ENCODE data around the gene APIP. TPM values are rescaled to one million over a fixed set of nuclear protein-coding genes. Genes with fewer than 3 reads are reported as not detected.

Gene APIP
- polyA plus RNA-seq, 2 of the 4 experiments (the other 2 are of a cell fraction) = 42.4 to 55.6 TPM

GRCh38 chr11:34957206-34957605, 41.0 kb upstream of the APIP start:
- FAIRE-seq (no peak), ATAC-seq (no peak), DNase-seq (ENCODE audit: low read depth in 1 of 2, low spot score in 1 of 2) (no peak)
- peaks cover 11% of the 10 kb centered on the region; the same call in 2 of the 3 replicates for H3K4me1 ChIP-seq
- ChIA-PET POLR2A (no interaction called here), CTCF (no interaction called here)
- WGBS (ENCODE audit: missing lambda C conversion rate) = 90% methylated on average over 5 of the region's 5 CpGs
- H3K9me3 ChIP-seq = no peaks in the 10 kb centered on the region
- H3K4me3 ChIP-seq = no peak overlapping the region
- H3K4me2 ChIP-seq = no peak overlapping the region
- no peak overlapping the region for H3K27ac ChIP-seq
- TF ChIP-seq POLR2AphosphoS2 (conservative IDR thresholded peaks at IDR 0.05; ENCODE audit: low read length) (no peak), ZSCAN20 (CRISPR knock-in tag; IDR thresholded peaks at IDR 0.05) (no peak), ESRRA (IDR thresholded peaks at IDR 0.05; ENCODE audit: borderline replicate concordance, low read length) (no peak), RAD21 (conservative IDR thresholded peaks at IDR 0.05 in 1 of 2, IDR thresholded peaks at IDR 0.05 in 1 of 2) (no peak)

GRCh38 chr11:34953955-34954354, 37.8 kb upstream of the APIP start:
- WGBS (ENCODE audit: missing lambda C conversion rate) = 92% methylated on average over 1 of the region's 1 CpG
- no peak overlapping the region for H3K4me2 ChIP-seq
- H3K9me3 ChIP-seq = no peaks in the 10 kb centered on the region
- CTCF ChIA-PET = interaction anchor here (0.6 to 1.8 kb wide), 3 partner anchors 10 to 28 kb away, joined by 3 to 4 read pairs (median 4); no protein-coding TSS in a partner anchor
- no peaks in the 10 kb centered on the region for H3K4me1 ChIP-seq
- ATAC-seq = no peak
- DNase-seq (ENCODE audit: low read depth in 1 of 2, low spot score in 1 of 2) = no peak
- no peak for TF ChIP-seq HOXB13 (CRISPR knock-in tag; IDR thresholded peaks at IDR 0.05; ENCODE audit: low read depth)
- POLR2A ChIA-PET = no interaction called here
- H3K4me3 ChIP-seq = no peak overlapping the region
- FAIRE-seq = no peak
- H3K27ac ChIP-seq = no peak overlapping the region

GRCh38 chr11:34948696-34949095, 32.5 kb upstream of the APIP start:
- Histone ChIP-seq H3K9me3 (peaks cover 11% of the 10 kb centered on the region; the same call in 2 of the 3 replicates), H3K4me1 (no peaks in the 10 kb centered on the region), H3K4me2 (no peak overlapping the region), H3K27ac (no peak overlapping the region), H3K4me3 (no peak overlapping the region)
- DNase-seq (ENCODE audit: low read depth in 1 of 2, low spot score in 1 of 2) (no peak), FAIRE-seq (no peak), ATAC-seq (no peak)
- CTCF ChIA-PET = interaction anchor here (1.4 to 1.7 kb wide), 2 partner anchors 8 to 444 kb away, joined by 3 to 4 read pairs; no protein-coding TSS in a partner anchor
- TF ChIP-seq HOXB13 (CRISPR knock-in tag; IDR thresholded peaks at IDR 0.05; ENCODE audit: low read depth) = no peak
- no peak for TF ChIP-seq EP300 (IDR thresholded peaks at IDR 0.05)
- no peak for TF ChIP-seq FOSL2 (IDR thresholded peaks at IDR 0.05)
- TF ChIP-seq FOSL2 (CRISPR knock-in tag; IDR thresholded peaks at IDR 0.05) = no peak
- TF ChIP-seq HMGXB4 (CRISPR knock-in tag; IDR thresholded peaks at IDR 0.05; ENCODE audit: borderline replicate concordance) = no peak
- POLR2A ChIA-PET = no interaction called here

GRCh38 chr11:34944692-34945091, 28.5 kb upstream of the APIP start:
- Histone ChIP-seq H3K4me3 (no peak overlapping the region), H3K27ac (no peak overlapping the region), H3K4me2 (no peak overlapping the region), H3K4me1 (no peaks in the 10 kb centered on the region), H3K9me3 (peaks cover 14% of the 10 kb centered on the region; the same call in 2 of the 3 replicates)
- DNase-seq (ENCODE audit: low read depth in 1 of 2, low spot score in 1 of 2) (no peak), FAIRE-seq (no peak), ATAC-seq (no peak)
- WGBS (ENCODE audit: missing lambda C conversion rate) = 91% methylated on average over 1 of the region's 1 CpG
- CTCF ChIA-PET = no interaction called here
- POLR2A ChIA-PET = no interaction called here
- no peak for TF ChIP-seq MAX (IDR thresholded peaks at IDR 0.05)
- TF ChIP-seq FOXS1 (CRISPR knock-in tag; IDR thresholded peaks at IDR 0.05) = no peak
- no peak for TF ChIP-seq ATOH8 (CRISPR knock-in tag; IDR thresholded peaks at IDR 0.05; ENCODE audit: low read depth)
- TF ChIP-seq EP300 (IDR thresholded peaks at IDR 0.05) = no peak
- TF ChIP-seq ZFP36 (IDR thresholded peaks at IDR 0.05; ENCODE audit: borderline replicate concordance, partially characterized antibody) = no peak
- TF ChIP-seq BCL3 (IDR thresholded peaks at IDR 0.05) = no peak
- TF ChIP-seq EHMT2 (IDR thresholded peaks at IDR 0.05; ENCODE audit: low read depth) = no peak
- TF ChIP-seq USF2 (IDR thresholded peaks at IDR 0.05) = no peak
- no peak for TF ChIP-seq FOSB (CRISPR knock-in tag; IDR thresholded peaks at IDR 0.05)
- no peak for TF ChIP-seq NFE2L2 (conservative IDR thresholded peaks at IDR 0.05; ENCODE audit: low read length)

All from A549 (cell line).